HEK293 (cell line): Measurements from ENCODE around the gene NLE1.

Experiments used
- KLF7 ChIP-seq: fragments of 450-650 bp; formaldehyde crosslinking; IDR thresholded peaks from 2 replicates; pipeline ENCODE4 v1.5.1; 2016; ENCODE audit warnings: missing biosample characterization, missing genetic modification characterization, borderline replicate concordance
- ZNF785 ChIP-seq: fragments of 450-650 bp; formaldehyde crosslinking; IDR thresholded peaks from 2 replicates; pipeline ENCODE4 v1.5.1; 2016; ENCODE audit warnings: missing biosample characterization, missing genetic modification characterization
- TF ChIP-seq, protein P1 (sequence below): fragments of 450-650 bp; formaldehyde crosslinking; IDR thresholded peaks from 2 replicates; pipeline ENCODE4 v1.5.1; 2016; ENCODE audit warnings: missing biosample characterization, missing genetic modification characterization
- TF ChIP-seq, protein P2 (sequence below): fragments of 450-650 bp; formaldehyde crosslinking; IDR thresholded peaks from 2 replicates; pipeline ENCODE4 v1.5.1; 2016; ENCODE audit warnings: missing biosample characterization, missing genetic modification characterization
- TF ChIP-seq, protein P3 (sequence below): fragments of 450-650 bp; formaldehyde crosslinking; conservative IDR thresholded peaks from 2 replicates; pipeline ENCODE4 v1.5.1; 2016; ENCODE audit warnings: low read depth, missing biosample characterization, missing genetic modification characterization
- TF ChIP-seq, protein P4 (sequence below): fragments of 450-650 bp; formaldehyde crosslinking; IDR thresholded peaks from 2 replicates; pipeline ENCODE4 v1.5.1; 2016; ENCODE audit warnings: missing biosample characterization, missing genetic modification characterization
- TF ChIP-seq, protein P5 (sequence below): fragments of 450-650 bp; formaldehyde crosslinking; IDR thresholded peaks from 2 replicates; pipeline ENCODE4 v1.5.1; 2016; ENCODE audit warnings: missing biosample characterization, missing genetic modification characterization
- TF ChIP-seq, protein P6 (sequence below): fragments of 450-650 bp; formaldehyde crosslinking; IDR thresholded peaks from 2 replicates; pipeline ENCODE4 v1.5.1; 2016; ENCODE audit warnings: missing biosample characterization, missing genetic modification characterization

DNA sequence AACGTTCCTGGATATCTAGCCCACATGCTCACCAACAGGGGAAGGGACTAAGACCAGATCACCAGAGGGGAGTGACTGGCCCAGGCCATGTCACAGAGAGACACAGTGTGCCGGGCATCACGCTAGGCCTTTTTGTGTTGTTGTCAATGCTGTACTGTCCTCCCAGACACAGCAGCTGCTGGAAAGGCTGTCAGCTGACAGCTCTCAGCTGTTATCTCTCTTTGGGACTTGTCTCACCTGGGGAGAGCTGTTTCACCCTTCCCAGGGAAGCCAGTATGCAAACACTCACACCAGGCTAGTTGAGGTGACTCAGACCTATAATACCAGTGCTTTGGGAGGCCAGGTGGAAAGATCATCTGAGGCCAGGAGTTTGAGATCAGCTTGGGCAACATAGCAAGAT is 24.9 kb upstream of the NLE1 start:
- TF ChIP-seq, protein P1, sequence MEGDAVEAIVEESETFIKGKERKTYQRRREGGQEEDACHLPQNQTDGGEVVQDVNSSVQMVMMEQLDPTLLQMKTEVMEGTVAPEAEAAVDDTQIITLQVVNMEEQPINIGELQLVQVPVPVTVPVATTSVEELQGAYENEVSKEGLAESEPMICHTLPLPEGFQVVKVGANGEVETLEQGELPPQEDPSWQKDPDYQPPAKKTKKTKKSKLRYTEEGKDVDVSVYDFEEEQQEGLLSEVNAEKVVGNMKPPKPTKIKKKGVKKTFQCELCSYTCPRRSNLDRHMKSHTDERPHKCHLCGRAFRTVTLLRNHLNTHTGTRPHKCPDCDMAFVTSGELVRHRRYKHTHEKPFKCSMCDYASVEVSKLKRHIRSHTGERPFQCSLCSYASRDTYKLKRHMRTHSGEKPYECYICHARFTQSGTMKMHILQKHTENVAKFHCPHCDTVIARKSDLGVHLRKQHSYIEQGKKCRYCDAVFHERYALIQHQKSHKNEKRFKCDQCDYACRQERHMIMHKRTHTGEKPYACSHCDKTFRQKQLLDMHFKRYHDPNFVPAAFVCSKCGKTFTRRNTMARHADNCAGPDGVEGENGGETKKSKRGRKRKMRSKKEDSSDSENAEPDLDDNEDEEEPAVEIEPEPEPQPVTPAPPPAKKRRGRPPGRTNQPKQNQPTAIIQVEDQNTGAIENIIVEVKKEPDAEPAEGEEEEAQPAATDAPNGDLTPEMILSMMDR (tag by site-specific recombination): no peak
- TF ChIP-seq, protein P2, sequence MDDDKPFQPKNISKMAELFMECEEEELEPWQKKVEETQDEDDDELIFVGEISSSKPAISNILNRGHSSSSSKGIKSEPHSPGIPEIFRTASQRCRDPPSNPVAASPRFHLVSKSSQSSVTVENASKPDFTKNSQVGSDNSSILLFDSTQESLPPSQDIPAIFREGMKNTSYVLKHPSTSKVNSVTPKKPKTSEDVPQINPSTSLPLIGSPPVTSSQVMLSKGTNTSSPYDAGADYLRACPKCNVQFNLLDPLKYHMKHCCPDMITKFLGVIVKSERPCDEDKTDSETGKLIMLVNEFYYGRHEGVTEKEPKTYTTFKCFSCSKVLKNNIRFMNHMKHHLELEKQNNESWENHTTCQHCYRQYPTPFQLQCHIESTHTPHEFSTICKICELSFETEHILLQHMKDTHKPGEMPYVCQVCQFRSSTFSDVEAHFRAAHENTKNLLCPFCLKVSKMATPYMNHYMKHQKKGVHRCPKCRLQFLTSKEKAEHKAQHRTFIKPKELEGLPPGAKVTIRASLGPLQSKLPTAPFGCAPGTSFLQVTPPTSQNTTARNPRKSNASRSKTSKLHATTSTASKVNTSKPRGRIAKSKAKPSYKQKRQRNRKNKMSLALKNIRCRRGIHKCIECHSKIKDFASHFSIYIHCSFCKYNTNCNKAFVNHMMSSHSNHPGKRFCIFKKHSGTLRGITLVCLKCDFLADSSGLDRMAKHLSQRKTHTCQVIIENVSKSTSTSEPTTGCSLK (tag by site-specific recombination): no peak
- TF ChIP-seq, protein P3, sequence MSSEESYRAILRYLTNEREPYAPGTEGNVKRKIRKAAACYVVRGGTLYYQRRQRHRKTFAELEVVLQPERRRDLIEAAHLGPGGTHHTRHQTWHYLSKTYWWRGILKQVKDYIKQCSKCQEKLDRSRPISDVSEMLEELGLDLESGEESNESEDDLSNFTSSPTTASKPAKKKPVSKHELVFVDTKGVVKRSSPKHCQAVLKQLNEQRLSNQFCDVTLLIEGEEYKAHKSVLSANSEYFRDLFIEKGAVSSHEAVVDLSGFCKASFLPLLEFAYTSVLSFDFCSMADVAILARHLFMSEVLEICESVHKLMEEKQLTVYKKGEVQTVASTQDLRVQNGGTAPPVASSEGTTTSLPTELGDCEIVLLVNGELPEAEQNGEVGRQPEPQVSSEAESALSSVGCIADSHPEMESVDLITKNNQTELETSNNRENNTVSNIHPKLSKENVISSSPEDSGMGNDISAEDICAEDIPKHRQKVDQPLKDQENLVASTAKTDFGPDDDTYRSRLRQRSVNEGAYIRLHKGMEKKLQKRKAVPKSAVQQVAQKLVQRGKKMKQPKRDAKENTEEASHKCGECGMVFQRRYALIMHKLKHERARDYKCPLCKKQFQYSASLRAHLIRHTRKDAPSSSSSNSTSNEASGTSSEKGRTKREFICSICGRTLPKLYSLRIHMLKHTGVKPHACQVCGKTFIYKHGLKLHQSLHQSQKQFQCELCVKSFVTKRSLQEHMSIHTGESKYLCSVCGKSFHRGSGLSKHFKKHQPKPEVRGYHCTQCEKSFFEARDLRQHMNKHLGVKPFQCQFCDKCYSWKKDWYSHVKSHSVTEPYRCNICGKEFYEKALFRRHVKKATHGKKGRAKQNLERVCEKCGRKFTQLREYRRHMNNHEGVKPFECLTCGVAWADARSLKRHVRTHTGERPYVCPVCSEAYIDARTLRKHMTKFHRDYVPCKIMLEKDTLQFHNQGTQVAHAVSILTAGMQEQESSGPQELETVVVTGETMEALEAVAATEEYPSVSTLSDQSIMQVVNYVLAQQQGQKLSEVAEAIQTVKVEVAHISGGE: no peak
- TF ChIP-seq, protein P4, sequence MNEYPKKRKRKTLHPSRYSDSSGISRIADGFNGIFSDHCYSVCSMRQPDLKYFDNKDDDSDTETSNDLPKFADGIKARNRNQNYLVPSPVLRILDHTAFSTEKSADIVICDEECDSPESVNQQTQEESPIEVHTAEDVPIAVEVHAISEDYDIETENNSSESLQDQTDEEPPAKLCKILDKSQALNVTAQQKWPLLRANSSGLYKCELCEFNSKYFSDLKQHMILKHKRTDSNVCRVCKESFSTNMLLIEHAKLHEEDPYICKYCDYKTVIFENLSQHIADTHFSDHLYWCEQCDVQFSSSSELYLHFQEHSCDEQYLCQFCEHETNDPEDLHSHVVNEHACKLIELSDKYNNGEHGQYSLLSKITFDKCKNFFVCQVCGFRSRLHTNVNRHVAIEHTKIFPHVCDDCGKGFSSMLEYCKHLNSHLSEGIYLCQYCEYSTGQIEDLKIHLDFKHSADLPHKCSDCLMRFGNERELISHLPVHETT (tag by site-specific recombination): no peak
- TF ChIP-seq, protein P5, sequence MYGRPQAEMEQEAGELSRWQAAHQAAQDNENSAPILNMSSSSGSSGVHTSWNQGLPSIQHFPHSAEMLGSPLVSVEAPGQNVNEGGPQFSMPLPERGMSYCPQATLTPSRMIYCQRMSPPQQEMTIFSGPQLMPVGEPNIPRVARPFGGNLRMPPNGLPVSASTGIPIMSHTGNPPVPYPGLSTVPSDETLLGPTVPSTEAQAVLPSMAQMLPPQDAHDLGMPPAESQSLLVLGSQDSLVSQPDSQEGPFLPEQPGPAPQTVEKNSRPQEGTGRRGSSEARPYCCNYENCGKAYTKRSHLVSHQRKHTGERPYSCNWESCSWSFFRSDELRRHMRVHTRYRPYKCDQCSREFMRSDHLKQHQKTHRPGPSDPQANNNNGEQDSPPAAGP (tag by site-specific recombination): no peak
- TF ChIP-seq, protein P6, sequence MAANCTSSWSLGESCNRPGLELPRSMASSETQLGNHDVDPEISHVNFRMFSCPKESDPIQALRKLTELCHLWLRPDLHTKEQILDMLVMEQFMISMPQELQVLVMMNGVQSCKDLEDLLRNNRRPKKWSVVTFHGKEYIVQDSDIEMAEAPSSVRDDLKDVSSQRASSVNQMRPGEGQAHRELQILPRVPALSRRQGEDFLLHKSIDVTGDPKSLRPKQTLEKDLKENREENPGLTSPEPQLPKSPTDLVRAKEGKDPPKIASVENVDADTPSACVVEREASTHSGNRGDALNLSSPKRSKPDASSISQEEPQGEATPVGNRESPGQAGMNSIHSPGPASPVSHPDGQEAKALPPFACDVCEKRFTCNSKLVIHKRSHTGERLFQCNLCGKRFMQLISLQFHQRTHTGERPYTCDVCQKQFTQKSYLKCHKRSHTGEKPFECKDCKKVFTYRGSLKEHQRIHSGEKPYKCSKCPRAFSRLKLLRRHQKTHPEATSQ (tag by site-specific recombination): no peak
- TF ChIP-seq KLF7 (no peak), ZNF785 (tag by site-specific recombination) (no peak)
